Cardiac septum (tissue), 1 donor: Measurements from ENCODE around the gene SMAP1. TPM values are rescaled to one million over a fixed set of nuclear protein-coding genes. Genes with fewer than 3 reads are reported as not detected.

ENCODE experiments used
- DNase-seq: peaks from one replicate; pipeline ENCODE4 v3.0.0-alpha.2; 2020; ENCODE audit warnings: low spot score
- intact Hi-C: fragments of 100-400 bp; cut with DNase I; formaldehyde crosslinking; loops from one replicate; pipeline ENCODE4 v1.14.0; 2022
- long read RNA-seq: library from polyadenylated mRNA; unstranded; transcript quantifications from one replicate; pipeline ENCODE4 v2.0.0, GENCODE V29; 2021
- total RNA-seq: library from RNA; stranded (reverse); fragmentation: NEBNext Ultra II Directional; extraction: Animal tissue kit (Norgen Biotek cat#: 25700); gene quantifications from one replicate; pipeline ENCODE4 v1.2.1, GENCODE V29; 2021
- donor health status: DM: no; HTN: no; CAD: no.

Gene SMAP1
- total RNA-seq: 32.5 TPM
- long read RNA-seq, transcript SMAP1-203 (11 exons, 3,333 nt): major isoform, 48 of 78 reads
- long read RNA-seq, partial matches to known transcripts: 8 of 78 reads
- long read RNA-seq, other reads (novel, unspliced or antisense): 18 of 78 reads

DNA sequence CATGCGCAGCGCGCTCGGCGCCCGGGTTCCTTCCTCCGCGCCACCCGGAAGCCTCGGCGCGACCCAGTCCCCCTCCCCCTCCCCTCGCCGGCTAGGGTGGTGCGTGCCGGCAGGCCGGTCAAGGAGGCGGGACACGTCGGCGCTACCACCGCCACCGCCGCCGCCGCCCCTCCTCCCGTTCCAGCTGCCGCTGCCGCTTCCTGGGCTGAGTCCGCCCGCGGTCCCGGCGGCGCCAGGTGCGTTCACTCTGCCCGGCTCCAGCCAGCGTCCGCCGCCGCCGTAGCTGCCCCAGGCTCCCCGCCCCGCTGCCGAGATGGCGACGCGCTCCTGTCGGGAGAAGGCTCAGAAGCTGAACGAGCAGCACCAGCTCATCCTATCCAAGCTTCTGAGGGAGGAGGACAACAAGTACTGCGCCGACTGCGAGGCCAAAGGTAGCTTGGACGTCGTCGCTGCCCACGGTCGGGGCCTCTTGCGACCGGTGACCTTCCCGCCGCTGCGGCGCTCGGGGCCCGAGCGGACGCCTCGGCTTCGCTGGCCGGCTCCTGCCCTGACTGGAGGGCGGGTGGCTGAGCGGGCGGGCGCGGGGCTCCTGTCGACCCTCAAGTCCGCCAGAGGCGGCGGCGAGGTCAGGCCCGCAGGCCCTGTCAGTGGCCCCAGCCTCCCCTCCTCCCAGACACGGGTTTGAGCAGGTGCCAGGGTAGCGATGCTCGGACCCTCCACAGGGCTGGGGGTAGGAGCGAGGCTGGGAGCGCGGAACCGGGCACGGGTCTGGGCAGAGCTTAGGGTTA, at the start of gene SMAP1:
Gene SMAP1, plus strand, starts transcription at position 173 of the 788 bp plus-strand sequence. Its CDS starts 141 bp downstream, at position 314.
- DNase-seq: peak; percentile 97
- intact Hi-C loops: loop anchor here (5.0 kb wide), 3 partner anchors 101 to 256 kb away; partner anchors contain the start of genes FAM135A and SDHAF4

DNA sequence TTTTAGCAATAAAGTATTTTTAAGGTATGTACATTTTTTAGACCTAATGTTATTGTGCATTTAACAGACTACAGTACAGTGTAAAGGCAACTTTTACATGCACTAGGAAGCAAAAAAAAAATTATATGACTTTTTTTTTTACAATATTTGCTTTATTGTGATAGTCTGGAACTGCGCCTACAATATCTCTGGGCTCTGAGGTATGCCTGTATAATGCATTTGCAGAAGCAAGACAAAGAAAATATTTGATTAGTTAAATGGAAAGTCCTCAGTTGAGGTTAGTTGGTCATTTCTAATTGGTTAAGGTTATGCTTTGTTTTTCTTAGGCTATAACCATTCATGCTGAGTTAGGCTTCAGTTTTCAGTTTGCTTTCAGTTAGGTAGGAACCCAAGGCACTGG, 46.9 kb upstream of the SMAP1 start:
- no peak for DNase-seq
- intact Hi-C loops: no loop called here

DNA sequence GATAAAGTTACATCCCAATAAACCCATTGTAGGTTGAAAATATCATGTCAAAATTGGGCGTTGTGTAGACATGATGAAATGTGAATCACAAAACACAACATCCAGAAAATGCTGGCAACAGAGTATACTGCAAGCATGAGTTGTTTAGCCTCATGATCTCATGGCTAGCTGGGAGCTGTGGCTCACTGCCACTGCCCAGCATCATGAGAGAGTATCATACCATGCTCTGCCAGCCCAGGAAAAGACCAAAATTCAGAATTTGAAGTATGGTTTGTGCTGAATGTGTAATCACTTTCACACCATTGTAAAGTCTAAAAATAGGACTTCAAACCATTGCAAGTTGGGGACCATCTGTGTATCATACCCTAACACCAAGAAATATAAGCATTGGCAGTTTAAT, 45.2 kb upstream of the SMAP1 start:
- intact Hi-C loops: no loop called here
- DNase-seq: no peak

DNA sequence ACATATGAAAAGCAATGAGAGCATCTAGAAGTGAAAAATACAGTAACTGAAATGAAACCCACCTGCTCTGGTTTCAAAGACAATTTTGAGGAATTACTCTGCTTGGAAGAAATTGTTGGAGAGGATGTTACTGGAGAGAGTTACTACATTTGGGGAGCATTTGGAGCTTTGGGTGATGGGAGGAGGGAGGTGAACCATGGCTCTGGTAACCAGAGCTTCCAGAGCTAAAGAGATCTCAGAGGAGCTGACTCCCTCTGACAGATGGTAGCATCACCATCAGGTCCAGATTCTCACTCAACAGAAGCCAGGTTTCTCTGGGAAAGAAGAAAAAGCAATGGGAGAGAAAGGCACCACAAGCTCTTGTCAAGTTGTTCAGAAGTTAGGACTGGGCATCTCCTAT, 42.2 kb upstream of the SMAP1 start:
- intact Hi-C loops: no loop called here
- no peak for DNase-seq

DNA sequence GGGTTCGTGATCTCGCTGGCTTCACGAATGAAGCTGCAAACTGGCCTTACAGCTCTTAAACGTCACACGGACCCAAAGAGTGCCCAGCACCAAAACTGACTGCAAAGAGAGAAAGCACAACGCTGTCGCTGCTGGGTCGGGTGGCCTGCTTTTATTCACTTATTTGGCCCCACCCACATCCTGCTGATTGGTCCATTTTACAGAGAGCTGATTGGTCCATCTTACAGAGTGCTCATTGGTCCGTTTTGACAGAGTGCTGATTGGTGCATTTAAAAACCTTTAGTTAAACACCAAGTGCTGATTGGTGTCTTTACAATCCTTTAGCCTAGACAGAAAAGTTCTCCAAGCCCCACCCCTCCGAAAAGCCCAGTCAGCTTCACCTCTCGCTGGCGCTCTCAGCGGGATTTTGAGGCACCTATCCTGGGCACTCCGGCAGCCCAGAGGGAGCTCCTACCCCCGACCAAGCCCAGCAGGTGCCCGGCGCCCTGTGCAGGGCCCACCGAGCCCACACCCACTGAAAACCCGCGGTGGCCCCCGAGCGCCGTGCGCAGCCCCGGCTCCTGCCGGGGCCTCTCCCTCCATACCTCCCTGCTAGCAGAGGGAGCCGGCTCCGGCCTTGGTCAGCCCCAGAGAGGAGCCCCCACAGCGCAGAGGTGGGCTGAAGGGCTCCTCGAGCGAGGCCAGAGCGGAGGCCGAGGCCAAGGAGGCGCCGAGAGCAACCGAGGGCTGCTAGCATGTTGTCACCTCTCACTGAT, 40.0 kb upstream of the SMAP1 start:
- intact Hi-C loops: no loop called here

DNA sequence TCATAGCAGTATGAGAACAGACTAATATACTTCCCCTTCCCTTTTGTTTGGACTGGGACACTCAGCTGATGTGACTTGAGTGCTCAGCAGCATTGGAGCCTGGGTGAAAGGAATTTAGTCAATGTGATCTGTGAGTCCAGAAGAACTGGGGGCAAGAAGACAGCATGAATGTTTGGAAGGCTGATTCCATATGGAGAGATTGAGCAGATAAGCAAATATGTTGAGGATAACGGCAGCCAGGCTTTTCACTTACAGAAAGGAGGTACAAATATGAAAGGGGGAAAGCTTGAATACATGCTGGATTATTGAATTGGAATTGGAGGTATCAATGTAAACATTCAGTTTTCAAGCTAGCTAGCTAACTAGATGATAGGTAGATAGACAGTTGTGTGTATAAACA, 37.8 kb upstream of the SMAP1 start:
- DNase-seq: no peak
- intact Hi-C loops: no loop called here

More for the DNA sequence above, 40.0 kb upstream of the SMAP1 start:
- DNase-seq: no peak

DNA sequence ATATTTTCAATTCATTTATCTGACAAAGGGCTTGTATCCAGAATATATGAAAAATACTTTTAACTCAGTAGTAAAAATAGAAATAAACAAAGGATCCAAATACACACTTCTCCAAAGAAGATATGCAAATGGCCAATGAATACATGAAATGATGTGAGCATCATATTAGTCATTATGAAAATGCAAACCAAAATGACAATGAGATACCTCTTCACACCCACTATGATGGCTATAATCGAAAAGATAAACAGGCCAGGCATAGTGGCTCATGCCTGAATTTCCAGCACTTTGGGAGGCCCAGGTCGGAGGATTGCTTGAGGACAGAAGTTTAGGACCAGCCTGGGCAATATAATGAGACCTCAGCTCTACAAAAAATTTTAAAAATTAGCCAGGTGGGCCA, 33.8 kb upstream of the SMAP1 start:
- intact Hi-C loops: no loop called here
- no peak for DNase-seq

DNA sequence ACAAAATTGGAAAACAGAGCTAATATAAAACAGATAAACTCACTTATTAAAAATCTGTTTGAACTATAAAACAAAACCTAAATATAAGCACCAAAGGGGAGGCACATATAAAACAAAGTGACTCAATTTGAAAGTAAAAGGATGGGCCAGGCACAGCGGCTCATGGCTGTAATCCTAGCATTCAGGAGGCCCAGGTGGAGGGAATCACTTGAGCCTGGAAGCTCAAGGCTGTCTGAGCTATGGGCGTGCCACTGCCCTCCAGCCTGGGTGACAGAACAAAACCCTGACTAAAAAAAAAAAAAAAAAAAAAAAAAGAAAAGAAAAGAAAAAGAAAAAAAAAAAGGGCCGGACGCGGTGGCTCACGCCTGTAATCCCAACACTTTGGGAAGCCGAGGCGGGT, 31.1 kb upstream of the SMAP1 start:
- DNase-seq: no peak
- intact Hi-C loops: no loop called here

DNA sequence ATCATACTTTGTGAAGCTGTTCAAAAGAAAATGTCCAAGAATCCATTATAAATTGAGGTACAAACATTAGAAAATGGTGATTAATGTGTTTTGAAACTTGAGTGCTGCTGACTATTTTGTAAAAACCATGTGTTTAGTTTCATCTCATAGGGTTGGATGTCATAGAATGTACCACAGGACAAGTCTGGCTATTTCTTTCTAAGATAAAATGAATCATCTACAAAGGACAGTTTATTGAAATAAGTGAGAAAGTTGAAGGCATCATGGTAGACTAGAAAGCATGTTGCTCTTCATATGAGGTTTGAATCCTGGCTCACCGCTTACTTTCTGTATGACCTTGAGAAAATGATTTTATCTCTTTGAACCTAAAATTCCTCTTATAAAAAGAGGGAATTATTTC, 29.2 kb upstream of the SMAP1 start:
- intact Hi-C loops: no loop called here
- DNase-seq: no peak

DNA sequence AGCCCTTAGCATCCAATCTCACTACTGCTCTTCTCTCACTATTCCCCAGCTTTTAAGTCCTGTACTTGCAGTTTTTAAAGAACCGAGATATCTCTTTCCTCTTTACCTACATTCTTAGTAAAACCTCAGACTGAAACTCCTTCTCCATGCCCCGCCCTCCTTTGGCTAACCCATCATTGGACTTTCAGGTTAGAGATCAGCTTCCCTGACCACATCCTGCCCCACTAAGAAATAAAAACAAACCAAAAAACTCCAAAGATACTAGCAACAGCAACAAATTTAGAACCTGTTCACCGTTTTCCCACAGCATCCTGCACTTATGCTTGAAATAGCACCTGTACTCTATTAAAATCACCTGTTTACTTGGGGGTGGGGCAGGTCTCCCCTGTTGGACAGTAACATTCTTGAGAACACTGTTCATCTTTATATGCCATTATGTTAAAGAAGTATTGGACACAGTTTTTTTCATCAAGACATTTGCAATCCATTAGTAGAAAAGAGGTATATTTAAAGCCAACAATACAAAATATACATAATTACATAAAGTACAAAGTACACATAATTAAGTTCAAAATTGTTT, 16.3 kb upstream of the SMAP1 start:
- no peak for DNase-seq
- intact Hi-C loops: no loop called here

DNA sequence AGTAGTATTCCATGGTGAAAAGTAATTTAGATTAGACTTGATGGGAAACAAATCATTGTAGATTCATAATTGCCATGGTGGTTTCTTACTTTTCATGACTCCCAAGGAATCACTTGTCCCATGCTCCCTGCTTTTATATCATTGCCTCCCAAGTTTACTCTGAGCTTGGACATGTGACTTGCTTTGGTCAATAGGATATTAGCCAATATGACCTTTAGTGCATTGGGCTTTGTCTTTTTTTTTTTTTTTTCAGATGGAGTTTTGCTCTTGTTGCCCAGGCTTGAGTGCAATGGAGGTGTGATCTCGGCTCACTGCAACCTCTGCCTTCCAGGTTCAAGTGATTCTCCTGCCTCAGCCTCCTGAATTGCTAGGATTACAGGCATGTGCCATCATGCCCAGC, 15.5 kb upstream of the SMAP1 start:
- intact Hi-C loops: no loop called here
- no peak for DNase-seq

DNA sequence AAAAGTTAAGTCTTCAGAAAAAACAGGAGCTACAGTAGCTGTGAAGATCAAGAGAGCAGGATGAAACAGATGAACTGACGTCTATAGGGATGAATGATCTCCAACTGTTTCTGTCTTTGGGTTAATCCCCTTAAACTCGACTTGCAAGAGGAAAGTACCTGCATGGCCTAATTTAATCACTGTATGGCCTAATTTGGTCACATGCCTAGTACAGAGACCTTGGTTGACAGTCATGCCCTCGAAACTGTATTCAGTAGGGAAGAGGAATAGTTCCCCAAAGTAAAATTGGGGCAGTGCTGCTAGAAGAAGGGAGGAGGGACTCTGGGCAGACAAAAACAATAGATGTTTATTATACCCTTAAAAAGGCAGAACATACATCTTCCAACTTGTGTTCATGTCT, 10.0 kb upstream of the SMAP1 start:
- intact Hi-C loops: no loop called here
- no peak for DNase-seq

DNA sequence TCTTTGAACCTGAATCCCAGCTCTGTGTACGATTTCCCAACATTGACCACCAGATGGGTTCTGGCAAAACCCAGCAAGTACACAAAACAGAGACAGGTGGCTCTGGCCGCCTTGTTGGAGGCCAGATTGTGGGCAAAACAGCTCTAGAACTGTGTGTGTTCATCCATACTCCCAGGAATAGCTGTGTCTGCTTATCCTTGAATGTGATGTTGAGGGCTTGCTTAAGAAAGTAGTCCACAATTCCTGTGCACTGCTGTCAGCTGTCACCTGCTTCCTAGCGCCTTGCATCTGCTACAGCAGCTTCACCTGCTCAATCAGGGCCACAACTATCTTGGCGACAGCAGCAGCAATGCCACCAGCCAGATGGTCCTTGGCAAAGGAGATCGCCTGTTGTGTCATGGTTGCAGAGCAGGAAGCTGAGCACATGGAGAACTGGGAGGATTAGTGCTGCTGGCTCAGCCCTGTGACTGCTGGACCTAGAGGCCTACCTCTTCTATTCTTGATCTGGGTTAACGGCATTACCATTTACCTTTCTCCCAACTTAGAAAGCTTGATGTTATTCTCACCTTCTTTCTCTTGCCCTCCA, 3.7 kb upstream of the SMAP1 start:
- no peak for DNase-seq
- intact Hi-C loops: no loop called here

DNA sequence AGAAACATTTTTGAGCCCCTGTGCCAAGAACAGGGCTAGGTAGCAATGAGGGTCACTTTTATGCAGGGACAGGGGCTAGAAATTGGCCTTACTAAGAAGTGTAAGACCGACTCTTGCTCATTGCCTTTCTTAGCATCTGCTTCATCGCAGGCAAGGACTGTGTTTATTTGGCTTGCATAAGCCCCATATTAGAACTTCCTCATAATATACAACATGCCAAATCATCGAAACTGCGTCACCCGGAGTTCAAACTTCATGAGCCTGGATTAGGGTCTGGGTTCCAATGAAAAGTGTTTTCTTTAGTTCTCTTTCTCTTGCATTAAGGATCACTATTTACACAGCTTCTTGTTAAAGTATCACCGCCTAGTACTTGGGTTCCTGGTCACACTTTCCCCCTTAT, 977 bp upstream of the SMAP1 start:
- intact Hi-C loops: loop anchor here (5.0 kb wide), 3 partner anchors 99 to 254 kb away; partner anchors contain the start of genes FAM135A and SDHAF4

DNA sequence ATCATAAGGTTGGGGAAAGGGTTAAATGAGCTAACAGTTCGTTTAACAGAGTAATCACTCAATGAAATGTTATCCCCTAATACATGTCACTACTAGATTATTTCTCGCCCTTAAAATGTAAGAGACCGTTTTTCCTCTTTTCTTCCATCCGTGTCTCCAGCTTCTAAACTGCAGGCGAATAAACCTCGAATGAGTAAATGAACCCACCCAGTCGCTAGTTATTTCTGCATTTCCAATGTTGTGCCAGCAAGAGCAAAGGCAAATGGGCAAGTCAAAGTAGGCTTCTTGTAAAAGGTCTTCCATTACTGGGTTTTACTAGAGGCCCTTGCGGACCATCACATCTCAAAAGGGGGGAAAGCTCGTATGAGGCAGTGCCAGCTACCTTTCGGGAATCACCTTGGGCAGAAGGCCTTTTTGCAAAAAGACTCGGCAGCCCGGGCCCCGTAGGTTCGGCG, 400 bp upstream of the SMAP1 start:
- no peak for DNase-seq
- intact Hi-C loops: loop anchor here (5.0 kb wide), 3 partner anchors 100 to 255 kb away; partner anchors contain the start of genes FAM135A and SDHAF4

More for the DNA sequence above, 977 bp upstream of the SMAP1 start:
- DNase-seq: no peak

DNA sequence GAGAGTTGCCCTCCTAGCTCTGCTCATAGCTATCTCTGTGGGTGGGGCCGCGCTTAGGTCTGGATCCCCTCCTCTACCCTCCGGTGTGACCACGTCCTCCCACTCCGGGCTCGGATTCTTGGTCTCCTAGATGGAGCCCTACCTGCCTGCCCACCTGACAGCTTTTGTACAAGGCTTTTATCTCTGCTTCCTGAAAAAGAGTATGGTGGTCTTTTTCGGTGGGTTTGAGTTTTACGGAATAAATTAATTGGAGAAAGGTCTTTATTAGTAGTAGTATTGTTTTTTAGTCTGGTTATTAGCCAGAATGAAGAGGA, 773 bp downstream of the SMAP1 start:
- intact Hi-C loops: loop anchor here (5.0 kb wide), 3 partner anchors 101 to 256 kb away; partner anchors contain the start of genes FAM135A and SDHAF4

DNA sequence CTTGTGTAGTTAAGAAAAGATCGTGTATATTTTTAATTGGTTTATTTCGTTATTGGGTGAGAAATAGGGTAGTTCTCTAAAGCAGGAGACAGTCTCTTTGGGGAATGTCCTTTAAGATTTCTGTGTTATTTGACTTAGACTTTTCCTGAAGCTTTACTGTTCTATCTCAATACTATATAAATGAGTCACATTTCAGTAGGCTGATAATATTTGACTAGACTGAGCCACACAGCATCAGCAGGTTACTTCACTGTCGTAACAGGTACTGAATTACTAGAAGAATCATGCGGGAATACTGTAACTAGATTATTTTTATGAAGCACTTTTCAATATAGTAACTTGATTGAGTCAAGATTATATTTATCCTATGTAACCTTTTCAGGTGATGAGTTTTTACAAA, 1.4 kb downstream of the SMAP1 start:
- no peak for DNase-seq
- intact Hi-C loops: loop anchor here (5.0 kb wide), 3 partner anchors 102 to 257 kb away; partner anchors contain the start of genes FAM135A and SDHAF4

More for the DNA sequence above, 773 bp downstream of the SMAP1 start:
- no peak for DNase-seq

DNA sequence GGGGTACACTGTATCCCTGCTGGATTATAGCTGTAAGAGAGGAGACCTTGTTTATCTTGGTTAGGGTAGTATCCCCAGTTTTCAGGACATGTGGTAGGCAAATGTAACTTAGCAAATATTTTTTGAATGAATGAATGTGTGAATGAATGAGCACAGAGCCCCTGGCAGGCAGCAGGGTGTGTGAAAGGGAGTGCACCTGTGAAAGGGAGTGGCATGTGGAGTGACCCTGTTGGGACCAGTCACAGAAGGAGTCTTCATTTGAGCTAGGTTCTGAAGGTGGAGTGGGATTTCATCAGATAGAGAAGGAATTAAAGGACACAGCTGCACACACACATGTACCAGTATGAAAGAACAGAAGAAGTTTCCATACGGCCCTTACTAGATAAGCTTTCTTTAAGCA, 4.9 kb downstream of the SMAP1 start:
- DNase-seq: no peak
- intact Hi-C loops: no loop called here

DNA sequence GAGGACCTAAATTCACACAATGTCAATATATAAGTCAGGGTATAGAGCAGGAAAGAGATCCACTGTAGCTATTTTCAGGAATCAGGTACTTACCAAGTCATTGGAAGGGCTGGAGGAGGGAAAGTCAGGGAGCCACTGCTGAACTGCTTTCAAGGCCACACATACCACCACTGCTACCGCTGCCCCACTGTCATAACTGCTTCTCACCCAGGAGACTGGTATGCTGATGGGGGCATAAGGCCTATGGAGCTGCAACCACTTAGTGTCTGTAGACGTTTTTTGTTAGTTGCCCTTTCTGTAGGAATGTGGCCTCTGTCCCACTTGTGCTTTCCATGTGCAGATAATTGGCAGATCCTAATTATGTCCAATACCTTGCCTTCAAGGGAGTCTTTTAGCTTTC, 5.4 kb downstream of the SMAP1 start:
- intact Hi-C loops: no loop called here
- no peak for DNase-seq

DNA sequence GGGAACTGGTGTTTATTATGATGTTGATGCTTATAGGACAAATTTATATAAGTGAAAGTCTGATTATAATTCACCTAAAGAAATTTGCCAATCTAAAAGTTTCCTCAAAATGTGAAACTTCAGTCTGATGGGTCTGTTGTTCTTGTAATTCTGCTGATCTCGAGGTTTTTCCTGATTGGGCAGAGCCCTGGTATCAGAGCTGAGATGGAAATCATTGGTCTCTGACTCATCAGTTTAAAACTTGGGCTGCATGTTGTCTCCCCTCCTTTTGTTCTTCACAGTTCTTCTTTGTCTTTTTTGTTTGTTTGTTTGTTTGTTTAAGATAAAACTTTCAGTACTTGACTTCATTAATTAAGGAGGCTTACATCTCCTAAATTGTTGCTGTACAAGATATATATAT, 5.9 kb downstream of the SMAP1 start:
- intact Hi-C loops: no loop called here
- DNase-seq: no peak
